Activated naive CD4-positive, alpha-beta T cell treated with anti-CD3 and anti-CD28 coated beads for 36 hours (primary cell): Measurements from ENCODE around the gene PREX1. TPM values are rescaled to one million over a fixed set of nuclear protein-coding genes. Genes with fewer than 3 reads are reported as not detected.

Experiments used
- CTCF ChIA-PET: fragments of 350-600 bp; sonication (Branson Sonifier 250); formaldehyde crosslinking; loops from one replicate; lab custom pipeline; 2021; ENCODE audit warnings: antibody characterized with exemption; lab: Charles Lee
- DNase-seq: peaks from one replicate; pipeline ENCODE4 v3.0.0-alpha.2; 2020
- H3K27ac Mint-ChIP-seq: one replicate; pipeline ENCODE4 v1.8.0; 2021; ENCODE audit warnings: mild to moderate bottlenecking, mixed read lengths
- H3K27me3 Mint-ChIP-seq: one replicate; pipeline ENCODE4 v1.8.0; 2021; ENCODE audit warnings: low read depth, mixed read lengths
- H3K36me3 Mint-ChIP-seq: one replicate; pipeline ENCODE4 v1.8.0; 2021; ENCODE audit warnings: low read depth, mixed read lengths
- H3K4me1 Mint-ChIP-seq: one replicate; pipeline ENCODE4 v1.8.0; 2021; ENCODE audit warnings: low read depth, mixed read lengths
- H3K4me3 Mint-ChIP-seq: one replicate; pipeline ENCODE4 v1.8.0; 2021; ENCODE audit warnings: mild to moderate bottlenecking, moderate library complexity, mixed read lengths
- H3K9me3 Mint-ChIP-seq: one replicate; pipeline ENCODE4 v1.8.0; 2021; ENCODE audit warnings: mixed read lengths
- intact Hi-C: fragments of 100-400 bp; cut with micrococcal nuclease; formaldehyde crosslinking; loops from one replicate; pipeline ENCODE4 v1.15.1; 2023
- total RNA-seq, 2 experiments: library from RNA; stranded (reverse); gene quantifications; one replicate each; pipeline ENCODE4 v1.2.3, GENCODE V29; 2021

The PREX1 gene
- total RNA-seq, 2 experiments from 2014 or later: 43.7 to 44.2 TPM

DNA sequence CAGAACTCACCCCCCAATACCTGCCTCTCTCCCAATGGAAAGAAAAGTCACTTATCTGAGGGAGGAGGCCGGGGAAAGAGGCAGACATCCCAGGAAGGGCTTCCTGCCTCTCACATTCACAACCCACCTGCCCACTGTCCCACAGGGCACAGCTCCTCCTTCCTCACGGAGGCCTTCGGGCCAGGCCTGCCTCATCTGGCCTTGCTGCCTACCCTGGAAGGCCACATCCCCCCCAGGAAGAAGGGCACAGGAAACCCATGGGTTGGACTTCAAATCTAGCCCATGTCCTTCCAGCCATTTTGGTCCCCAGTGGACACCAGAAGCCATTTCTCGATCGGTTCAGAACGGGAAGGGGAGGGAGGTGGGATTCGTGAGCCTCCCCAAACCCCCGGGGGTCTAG, 162.0 kb downstream of the PREX1 start:
- no peaks in the 10 kb centered on the region for H3K27me3 Mint-ChIP-seq
- no peak overlapping the region for H3K27ac Mint-ChIP-seq
- intact Hi-C loops: no loop called here
- no peaks in the 10 kb centered on the region for H3K4me1 Mint-ChIP-seq
- DNase-seq: no peak
- H3K9me3 Mint-ChIP-seq: no peaks in the 10 kb centered on the region
- no peaks in the 10 kb centered on the region for H3K36me3 Mint-ChIP-seq
- no peak overlapping the region for H3K4me3 Mint-ChIP-seq
- CTCF ChIA-PET: no interaction called here

DNA sequence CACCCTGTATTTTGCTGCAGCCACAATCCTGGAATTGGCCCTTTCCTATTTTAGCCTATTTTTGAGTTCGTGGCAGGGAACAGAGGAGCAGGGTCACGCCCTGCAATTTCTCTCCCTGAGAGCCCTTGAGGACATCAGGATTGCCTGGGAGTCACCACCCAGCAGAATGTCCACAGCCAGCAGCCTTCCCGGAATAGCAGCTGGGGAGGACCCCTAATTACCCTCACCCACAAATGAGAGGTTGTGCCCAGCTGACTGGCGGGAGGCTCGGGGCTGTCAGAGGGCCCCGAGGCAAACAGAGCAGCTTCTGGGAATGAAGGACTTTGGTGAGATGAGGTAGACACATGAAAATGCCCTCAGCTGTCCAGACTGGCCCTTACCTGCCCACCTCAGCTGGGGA, 165.1 kb downstream of the PREX1 start:
- Mint-ChIP-seq H3K27ac (no peak overlapping the region), H3K4me3 (no peak overlapping the region), H3K36me3 (peaks cover 3% of the 10 kb centered on the region), H3K9me3 (peaks cover 5% of the 10 kb centered on the region), H3K27me3 (no peaks in the 10 kb centered on the region), H3K4me1 (no peaks in the 10 kb centered on the region)
- DNase-seq: no peak
- CTCF ChIA-PET: interaction anchor here (1.3 kb wide), 1 partner anchor 242 kb away, joined by 5 read pairs; no protein-coding TSS in a partner anchor
- intact Hi-C loops: no loop called here

DNA sequence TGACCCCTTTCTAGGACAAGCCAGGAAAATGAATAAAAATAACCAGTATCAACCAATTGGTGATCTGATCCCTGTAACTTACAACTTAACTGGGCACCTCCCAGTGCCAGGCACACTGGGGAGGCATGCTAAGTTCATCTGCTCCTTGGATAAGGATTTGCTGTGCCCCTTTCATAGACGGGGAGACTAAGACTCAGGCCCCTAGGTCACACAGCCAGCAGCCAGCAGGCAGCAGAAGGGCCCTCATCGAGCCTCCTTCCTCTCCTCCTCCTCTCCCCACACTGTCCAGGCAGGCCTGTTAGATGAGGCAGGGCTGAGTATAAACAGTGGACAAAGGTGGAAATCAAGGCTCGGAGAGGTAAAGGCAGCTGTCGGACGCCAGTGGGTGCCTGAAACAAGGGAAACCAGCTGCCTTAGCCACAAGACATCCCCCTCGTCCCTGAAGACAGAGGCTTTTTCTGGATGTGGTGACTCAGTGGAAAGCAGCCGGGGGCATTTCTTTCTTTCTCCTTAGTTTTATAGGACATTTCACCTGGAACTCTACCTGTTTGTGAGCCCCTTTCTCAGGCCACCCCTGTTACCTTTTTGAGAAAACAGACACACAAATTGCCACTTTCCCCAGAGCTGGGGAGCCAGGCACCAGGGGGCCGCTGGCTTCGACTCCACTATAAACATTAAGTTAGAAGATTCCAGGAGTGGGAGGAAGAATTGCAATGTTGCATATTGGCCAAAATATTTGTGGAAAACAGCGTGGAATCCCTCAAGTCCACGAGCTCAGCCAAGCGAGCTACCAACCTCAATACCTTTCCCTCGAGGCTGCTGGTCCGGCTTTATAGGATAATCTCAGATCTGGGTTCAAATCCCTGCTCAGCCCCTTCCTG, 166.0 kb downstream of the PREX1 start:
- peaks cover 5% of the 10 kb centered on the region for H3K9me3 Mint-ChIP-seq
- H3K36me3 Mint-ChIP-seq: peaks cover 5% of the 10 kb centered on the region

DNA sequence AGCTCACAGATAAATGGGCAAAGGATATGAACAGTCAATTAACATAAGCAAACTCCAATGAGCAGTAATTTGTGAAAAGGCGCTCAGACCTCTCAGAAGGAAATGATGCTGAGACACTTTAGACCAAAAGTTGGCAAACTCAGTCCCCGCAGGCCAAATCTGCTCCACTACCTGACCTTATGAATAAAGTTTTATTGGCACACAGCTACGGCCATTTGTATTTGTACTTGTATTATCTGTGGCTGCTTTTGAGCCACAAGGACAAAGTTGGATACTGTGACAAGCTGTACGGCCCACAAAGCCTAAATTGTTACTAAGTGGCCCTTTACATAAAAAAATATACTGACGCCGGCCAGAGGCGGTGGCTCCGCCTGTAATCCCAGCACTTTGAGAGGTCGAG, 167.0 kb downstream of the PREX1 start:
- Mint-ChIP-seq H3K4me3 (no peak overlapping the region), H3K9me3 (peaks cover 5% of the 10 kb centered on the region), H3K27ac (no peak overlapping the region), H3K27me3 (no peaks in the 10 kb centered on the region), H3K4me1 (no peaks in the 10 kb centered on the region), H3K36me3 (peaks cover 5% of the 10 kb centered on the region)
- no peak for DNase-seq
- CTCF ChIA-PET: interaction anchor here (1.1 to 5.7 kb wide), 2 partner anchors 11 to 247 kb away, joined by 5 to 108 read pairs; no protein-coding TSS in a partner anchor
- intact Hi-C loops: no loop called here

More for the DNA sequence above, 166.0 kb downstream of the PREX1 start:
- Mint-ChIP-seq H3K27me3 (no peaks in the 10 kb centered on the region), H3K4me1 (no peaks in the 10 kb centered on the region), H3K4me3 (no peak overlapping the region), H3K27ac (no peak overlapping the region)
- intact Hi-C loops: no loop called here
- DNase-seq: no peak
- CTCF ChIA-PET: interaction anchor here (0.6 kb wide), 1 partner anchor 20 kb away, joined by 4 read pairs; no protein-coding TSS in a partner anchor

DNA sequence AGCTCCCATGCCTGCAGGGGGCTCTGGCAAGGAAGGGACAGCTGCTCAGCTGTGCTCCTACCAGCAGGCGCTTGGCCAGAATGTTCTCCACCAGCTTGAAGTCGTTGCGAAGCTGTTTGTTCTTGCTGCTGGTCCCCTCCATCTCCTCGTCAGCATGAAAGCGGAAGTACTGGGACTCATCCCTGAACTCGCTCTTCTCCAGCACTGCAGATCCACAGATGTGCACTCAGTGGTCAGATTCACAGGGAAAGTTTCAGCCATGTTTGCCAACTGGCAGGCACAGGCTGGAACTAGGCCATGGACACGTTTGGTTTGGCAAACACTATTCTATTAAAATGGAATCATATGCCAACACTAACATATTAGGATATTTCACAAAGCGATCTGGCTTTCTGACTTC, 167.9 kb downstream of the PREX1 start:
- intact Hi-C loops: loop anchor here (5.0 kb wide), 2 partner anchors 57 to 167 kb away; partner anchors contain the start of gene PREX1
- H3K4me1 Mint-ChIP-seq: no peaks in the 10 kb centered on the region
- no peak overlapping the region for H3K27ac Mint-ChIP-seq
- no peaks in the 10 kb centered on the region for H3K27me3 Mint-ChIP-seq
- DNase-seq: no peak
- CTCF ChIA-PET: interaction anchor here (5.7 kb wide), 1 partner anchor 247 kb away, joined by 108 read pairs; no protein-coding TSS in a partner anchor
- H3K36me3 Mint-ChIP-seq: peaks cover 5% of the 10 kb centered on the region
- no peak overlapping the region for H3K4me3 Mint-ChIP-seq
- peaks cover 5% of the 10 kb centered on the region for H3K9me3 Mint-ChIP-seq

DNA sequence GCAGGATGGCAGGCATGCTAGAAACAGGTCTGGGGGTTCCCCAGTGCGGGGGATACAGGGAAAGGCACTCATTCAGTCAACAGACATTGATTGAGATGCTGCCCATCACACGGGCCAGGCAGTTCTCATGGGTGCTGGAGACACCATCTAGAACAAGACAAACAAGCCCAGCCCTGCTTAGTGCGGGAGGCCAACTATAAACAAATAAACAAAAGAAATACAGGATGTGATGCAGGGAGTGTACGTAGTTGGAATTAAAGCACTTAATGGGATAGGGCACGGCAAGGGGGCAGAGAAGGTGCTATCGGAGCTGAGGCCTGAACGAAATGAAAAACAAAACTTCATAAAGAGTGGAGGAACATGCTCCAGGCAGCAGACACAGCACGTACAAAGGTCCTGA, 169.3 kb downstream of the PREX1 start:
- no peaks in the 10 kb centered on the region for H3K27me3 Mint-ChIP-seq
- peaks cover 5% of the 10 kb centered on the region for H3K36me3 Mint-ChIP-seq
- intact Hi-C loops: loop anchor here (5.0 kb wide), 2 partner anchors 59 to 169 kb away; partner anchors contain the start of gene PREX1
- no peak for DNase-seq
- CTCF ChIA-PET: interaction anchor here (0.7 to 5.7 kb wide), 13 partner anchors 9 to 270 kb away, joined by 3 to 108 read pairs (median 4); no protein-coding TSS in a partner anchor
- no peaks in the 10 kb centered on the region for H3K4me1 Mint-ChIP-seq
- peak overlapping the region; percentile 20 for H3K27ac Mint-ChIP-seq
- H3K9me3 Mint-ChIP-seq: peaks cover 5% of the 10 kb centered on the region
- no peak overlapping the region for H3K4me3 Mint-ChIP-seq

DNA sequence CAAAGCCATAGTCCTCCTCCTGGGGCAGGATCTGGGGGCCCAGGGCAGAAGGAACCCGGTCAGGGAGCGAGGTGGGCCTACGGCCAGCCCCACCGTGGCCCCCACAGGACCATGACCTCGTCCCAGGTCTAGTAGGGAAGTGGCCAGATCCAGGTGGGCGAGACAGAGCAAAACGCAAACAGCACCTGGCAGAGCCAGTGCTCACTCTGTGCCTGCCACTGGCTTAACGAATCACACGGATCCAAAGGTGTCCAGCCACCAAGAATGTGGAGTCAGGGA, 169.7 kb downstream of the PREX1 start:
- no peaks in the 10 kb centered on the region for H3K4me1 Mint-ChIP-seq
- H3K36me3 Mint-ChIP-seq: peaks cover 5% of the 10 kb centered on the region
- H3K27ac Mint-ChIP-seq: peak overlapping the region; percentile 18
- CTCF ChIA-PET: interaction anchor here (0.6 to 5.7 kb wide), 28 partner anchors 9 to 943 kb away, joined by 3 to 108 read pairs (median 4); no protein-coding TSS in a partner anchor
- no peak for DNase-seq
- H3K27me3 Mint-ChIP-seq: no peaks in the 10 kb centered on the region
- H3K9me3 Mint-ChIP-seq: peaks cover 5% of the 10 kb centered on the region
- H3K4me3 Mint-ChIP-seq: no peak overlapping the region
- intact Hi-C loops: loop anchor here (5.0 kb wide), 2 partner anchors 59 to 169 kb away; partner anchors contain the start of gene PREX1

DNA sequence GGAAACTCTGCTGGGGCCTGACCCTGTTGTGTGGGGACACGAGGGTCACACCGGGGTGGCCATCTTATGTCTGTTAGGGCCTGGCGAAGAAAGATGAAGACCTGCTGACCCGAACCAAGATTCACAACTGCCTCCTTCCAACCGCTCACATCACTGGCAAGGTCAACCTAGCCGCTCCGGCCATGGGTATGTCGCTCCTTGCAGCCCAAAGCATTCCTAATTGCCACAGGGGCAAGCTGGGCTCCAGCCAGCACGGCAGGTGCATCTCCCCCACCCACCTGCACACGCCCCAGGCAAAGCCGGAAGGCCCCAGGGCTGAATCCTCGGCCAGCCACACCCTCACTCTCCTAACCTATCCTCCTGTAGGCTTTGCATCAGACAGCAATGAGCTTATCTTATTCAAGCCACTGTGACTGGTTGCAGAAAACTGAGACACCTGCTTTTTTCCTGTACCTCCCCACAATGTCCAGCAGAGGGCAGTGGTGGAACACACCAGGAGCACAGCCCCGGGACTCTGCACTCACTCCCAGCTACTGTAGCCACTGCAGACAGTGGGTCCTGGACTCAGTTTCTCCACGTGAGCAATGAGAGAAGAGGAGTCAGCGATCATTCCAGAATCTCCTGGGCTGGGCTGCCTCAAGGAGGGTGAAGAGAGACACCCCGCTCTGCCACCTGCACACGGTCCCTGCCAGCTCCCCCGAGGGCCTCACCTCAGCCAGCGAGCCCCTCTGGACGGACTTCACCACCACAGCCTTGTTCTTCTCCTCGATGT, 170.2 kb downstream of the PREX1 start:
- peak; percentile 81 for DNase-seq
- Mint-ChIP-seq H3K27ac (peak overlapping the region; percentile 18), H3K27me3 (no peaks in the 10 kb centered on the region), H3K9me3 (peaks cover 5% of the 10 kb centered on the region), H3K4me3 (no peak overlapping the region), H3K4me1 (no peaks in the 10 kb centered on the region), H3K36me3 (peaks cover 5% of the 10 kb centered on the region)
- intact Hi-C loops: loop anchor here (1.0 to 5.0 kb wide), 3 partner anchors 60 to 248 kb away; partner anchors contain the start of gene PREX1
- CTCF ChIA-PET: interaction anchor here (0.6 to 5.7 kb wide), 42 partner anchors 9 to 1563 kb away, joined by 3 to 108 read pairs (median 4); partner anchors contain the start of gene ARFGEF2

DNA sequence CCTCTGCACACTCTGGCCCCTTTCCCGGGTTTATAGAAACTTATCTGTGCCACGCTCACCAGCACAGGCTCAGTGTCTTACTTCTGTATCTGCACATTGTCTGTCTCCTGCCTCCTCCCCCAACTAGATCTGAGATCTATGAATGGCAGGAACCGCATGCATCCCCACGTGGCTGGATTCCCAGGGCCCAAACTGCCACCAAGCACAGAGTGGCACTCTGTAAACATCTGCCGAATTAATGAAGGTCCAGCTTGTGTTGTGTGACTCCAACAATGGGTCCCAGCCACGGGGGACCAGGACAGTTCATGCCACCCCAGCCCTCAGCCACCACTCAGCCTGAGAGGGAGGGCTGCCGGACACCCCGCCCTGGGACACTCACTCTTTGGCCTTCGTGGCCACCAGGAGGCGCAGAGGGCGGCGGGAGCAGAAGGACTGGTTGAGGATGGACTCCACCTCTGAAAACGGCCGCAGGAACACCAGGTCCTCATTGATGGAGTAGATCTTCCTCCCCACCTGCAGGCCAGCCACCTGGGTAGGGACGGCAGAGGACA, 171.1 kb downstream of the PREX1 start:
- no peak overlapping the region for H3K4me3 Mint-ChIP-seq
- no peak for DNase-seq
- H3K4me1 Mint-ChIP-seq: no peaks in the 10 kb centered on the region
- CTCF ChIA-PET: interaction anchor here (0.6 to 5.7 kb wide), 18 partner anchors 16 to 1564 kb away, joined by 3 to 108 read pairs (median 4); partner anchors contain the start of gene ARFGEF2
- intact Hi-C loops: loop anchor here (1.0 to 5.0 kb wide), 3 partner anchors 61 to 249 kb away; partner anchors contain the start of gene PREX1
- H3K36me3 Mint-ChIP-seq: peaks cover 5% of the 10 kb centered on the region
- no peaks in the 10 kb centered on the region for H3K27me3 Mint-ChIP-seq
- H3K9me3 Mint-ChIP-seq: peaks cover 5% of the 10 kb centered on the region
- peak overlapping the region; percentile 1 for H3K27ac Mint-ChIP-seq

DNA sequence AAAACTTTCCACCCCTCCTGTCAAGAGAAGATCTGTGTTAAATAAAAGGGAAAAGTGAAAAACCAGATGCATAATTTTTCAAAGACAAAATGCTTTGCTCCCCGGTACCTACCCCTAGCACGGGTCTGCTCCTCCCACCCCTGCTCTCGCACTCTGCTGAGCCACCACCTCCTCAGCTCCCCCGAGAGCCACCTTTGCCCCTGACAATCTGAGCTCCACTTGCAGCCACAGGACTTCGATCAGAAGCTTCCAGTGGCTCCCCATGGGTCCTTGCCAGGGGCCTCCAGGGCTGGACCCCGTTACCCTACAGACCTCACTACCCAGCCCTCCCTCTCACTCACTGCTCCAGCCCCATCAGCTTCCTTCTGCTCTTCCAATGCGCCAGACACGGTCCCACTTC, 171.7 kb downstream of the PREX1 start:
- CTCF ChIA-PET: interaction anchor here (0.7 to 5.7 kb wide), 4 partner anchors 21 to 256 kb away, joined by 3 to 108 read pairs (median 6); no protein-coding TSS in a partner anchor
- DNase-seq: no peak
- Mint-ChIP-seq H3K4me3 (no peak overlapping the region), H3K27me3 (no peaks in the 10 kb centered on the region), H3K36me3 (peaks cover 5% of the 10 kb centered on the region), H3K27ac (peak overlapping the region; percentile 31), H3K9me3 (peaks cover 5% of the 10 kb centered on the region), H3K4me1 (no peaks in the 10 kb centered on the region)
- intact Hi-C loops: loop anchor here (5.0 kb wide), 2 partner anchors 61 to 171 kb away; partner anchors contain the start of gene PREX1

DNA sequence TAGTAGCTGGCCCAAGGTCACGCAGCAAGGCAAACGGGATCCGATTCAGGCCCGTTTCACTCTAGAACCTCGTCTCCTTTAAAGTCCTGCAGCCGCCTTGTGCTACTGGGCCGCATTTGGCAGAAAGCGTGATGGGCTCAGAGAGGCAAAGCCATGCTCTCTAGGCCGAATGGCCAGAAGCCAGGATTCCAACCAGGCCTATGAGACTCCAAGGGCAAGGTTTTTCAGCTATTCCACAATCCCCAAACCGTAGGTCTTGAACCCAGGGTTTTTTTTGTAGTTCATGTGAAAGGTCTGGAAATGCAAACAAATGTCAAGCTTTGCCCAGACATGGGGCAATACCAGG, 174.1 kb downstream of the PREX1 start:
- H3K36me3 Mint-ChIP-seq: peaks cover 3% of the 10 kb centered on the region
- no peak overlapping the region for H3K4me3 Mint-ChIP-seq
- CTCF ChIA-PET: interaction anchor here (2.1 kb wide), 1 partner anchor 252 kb away, joined by 8 read pairs; no protein-coding TSS in a partner anchor
- H3K4me1 Mint-ChIP-seq: no peaks in the 10 kb centered on the region
- intact Hi-C loops: no loop called here
- no peak for DNase-seq
- no peaks in the 10 kb centered on the region for H3K9me3 Mint-ChIP-seq
- no peaks in the 10 kb centered on the region for H3K27me3 Mint-ChIP-seq
- H3K27ac Mint-ChIP-seq: no peak overlapping the region
